ENCODE measurements around the gene ITPRIPL2.

The ITPRIPL2 gene

GRCh38 chr16:19093631-19094541, 19.9 kb upstream of the ITPRIPL2 start:
- DNase-seq = no peak

- no peak for DNase-seq
Observed at GRCh38 chr16:19094542-19095365, 19.0 kb upstream of the ITPRIPL2 start.

- no peak for DNase-seq
Observed at GRCh38 chr16:19095654-19096053, 18.1 kb upstream of the ITPRIPL2 start.

- DNase-seq = no peak
Observed at GRCh38 chr16:19098173-19098572, 15.6 kb upstream of the ITPRIPL2 start.

- DNase-seq = no peak
Observed at GRCh38 chr16:19102187-19102872, 11.4 kb upstream of the ITPRIPL2 start.

- DNase-seq = no peak
Observed at GRCh38 chr16:19104607-19105006, 9.2 kb upstream of the ITPRIPL2 start.

- DNase-seq = no peak
Observed at GRCh38 chr16:19105131-19105530, 8.6 kb upstream of the ITPRIPL2 start.

- DNase-seq = no peak
Observed at GRCh38 chr16:19105891-19106624, 7.7 kb upstream of the ITPRIPL2 start.

GRCh38 chr16:19106625-19107020, 7.1 kb upstream of the ITPRIPL2 start:
- DNase-seq = no peak

- DNase-seq = no peak
Observed at GRCh38 chr16:19108409-19109287, 5.1 kb upstream of the ITPRIPL2 start.

- DNase-seq = no peak
Observed at GRCh38 chr16:19109288-19109664, 4.5 kb upstream of the ITPRIPL2 start.

- no peak for DNase-seq
Observed at GRCh38 chr16:19110537-19111360, 3.0 kb upstream of the ITPRIPL2 start.

- DNase-seq = no peak
Observed at GRCh38 chr16:19112099-19112407, 1.7 kb upstream of the ITPRIPL2 start.

GRCh38 chr16:19114359-19115147, 789 bp downstream of the ITPRIPL2 start:
- no peak for DNase-seq

- no peak for DNase-seq
Observed at GRCh38 chr16:19115148-19116021, 1.6 kb downstream of the ITPRIPL2 start.

- no peak for DNase-seq
Observed at GRCh38 chr16:19116711-19117449, 3.1 kb downstream of the ITPRIPL2 start.

GRCh38 chr16:19118938-19119431, 5.2 kb downstream of the ITPRIPL2 start:
- no peak for DNase-seq

GRCh38 chr16:19119564-19119963, 5.8 kb downstream of the ITPRIPL2 start:
- DNase-seq = no peak

Data from hippocampal formation (tissue), 2 donors.